HG02798 (cell line): ENCODE measurements around the gene CCZ1B.
"Not testable (repeated sequence)": the region's sequence is repeated elsewhere in the genome, so short reads cannot be mapped to it uniquely, and the experiment has no call there.

Experiments
- ATAC-seq: cut with Tn5 transposase; IDR thresholded peaks from one replicate; pipeline ENCODE4 v1.9.1; 2021; ENCODE audit warnings: mild to moderate bottlenecking; ENCODE audit not compliant: unreplicated experiment, poor library complexity

Gene CCZ1B

DNA sequence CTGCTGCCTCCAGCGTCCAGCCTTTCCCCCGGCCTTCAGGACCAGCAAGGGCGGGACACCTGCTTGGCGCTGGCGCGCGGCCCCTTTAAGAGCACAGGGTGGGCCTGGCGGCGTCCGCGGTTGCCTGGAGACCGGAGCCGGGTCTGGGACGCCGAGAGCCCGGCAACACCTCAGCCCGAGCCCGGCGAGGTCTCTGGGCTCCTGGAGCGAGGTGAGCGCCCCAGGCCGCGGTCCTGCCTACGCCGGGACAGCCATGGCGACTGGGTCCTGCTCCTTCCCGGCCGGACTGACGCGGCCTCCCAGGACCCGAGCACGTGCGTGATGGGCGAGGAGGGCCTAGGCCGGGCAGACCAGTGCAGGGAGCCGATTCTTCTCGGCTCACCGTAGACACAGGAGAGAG, 72.1 kb downstream of the CCZ1B start, which contains the start of gene RSPH10B2:
Gene RSPH10B2, plus strand, starts transcription at position 140 of the 400 bp plus-strand sequence. CDS start 3,575 bp downstream, outside the sequence.
- not testable (repeated sequence) for ATAC-seq

GRCh38 chr7:6750173-6750572, 75.9 kb downstream of the CCZ1B start:
- ATAC-seq = not testable (repeated sequence)

GRCh38 chr7:6749335-6749734, 76.7 kb downstream of the CCZ1B start:
- ATAC-seq = not testable (repeated sequence)
